Calu3 (cell line): Measurements from ENCODE around the gene TRIM62. TPM values are rescaled to one million over a fixed set of nuclear protein-coding genes. Genes with fewer than 3 reads are reported as not detected.

Experiments
- BruUV-seq: library from RNA; stranded (reverse); fragments of 400-500 nt; replicated peaks from 2 replicates; lab custom pipeline; 2021; lab: Mats Ljungman, UMichigan
- CTCF ChIA-PET: fragments of 300-600 bp; sonication (Branson Sonifier 250); formaldehyde crosslinking; loops from one replicate; lab custom pipeline; 2022; ENCODE audit warnings: antibody characterized with exemption; lab: Charles Lee
- DNase-seq: peaks from one replicate; pipeline ENCODE4 v3.0.0; 2022
- H3K27ac Mint-ChIP-seq: one replicate; pipeline ENCODE4 v1.8.0; 2022; ENCODE audit warnings: mixed read lengths; ENCODE audit not compliant: unreplicated experiment
- H3K27me3 Mint-ChIP-seq: one replicate; pipeline ENCODE4 v1.8.0; 2022; ENCODE audit warnings: mixed read lengths; ENCODE audit not compliant: unreplicated experiment
- H3K36me3 Mint-ChIP-seq: one replicate; pipeline ENCODE4 v1.8.0; 2022; ENCODE audit warnings: mild to moderate bottlenecking, moderate library complexity, mixed read lengths; ENCODE audit not compliant: insufficient read depth, unreplicated experiment
- H3K4me1 Mint-ChIP-seq: one replicate; pipeline ENCODE4 v1.8.0; 2022; ENCODE audit warnings: mild to moderate bottlenecking, low read depth, mixed read lengths; ENCODE audit not compliant: unreplicated experiment
- H3K4me3 Mint-ChIP-seq: one replicate; pipeline ENCODE4 v1.8.0; 2022; ENCODE audit warnings: mild to moderate bottlenecking, low read depth, moderate library complexity, mixed read lengths; ENCODE audit not compliant: unreplicated experiment
- H3K9me3 Mint-ChIP-seq: one replicate; pipeline ENCODE4 v1.8.0; 2022; ENCODE audit warnings: low read depth, mixed read lengths; ENCODE audit not compliant: unreplicated experiment
- CTCF ChIP-seq: fragments of 200-600 bp; IDR thresholded peaks from one replicate; pipeline ENCODE4 v1.8.0; 2022; ENCODE audit warnings: antibody characterized with exemption; ENCODE audit not compliant: unreplicated experiment
- intact Hi-C: fragments of 100-400 bp; cut with micrococcal nuclease; formaldehyde crosslinking; loops from one replicate; pipeline ENCODE4 v1.10.0; 2022; ENCODE audit not compliant: unreplicated experiment
- total RNA-seq: library from RNA; stranded (reverse); gene quantifications from 2 replicates; pipeline ENCODE4 v1.2.3, GENCODE V29; 2022

The TRIM62 gene
- total RNA-seq, 1 experiment from 2014 or later, result 8.8 TPM

GRCh38 chr1:33119532-33120217 lies 62.2 kb downstream of the TRIM62 start:
- intact Hi-C loops, result loop anchor here (10.0 kb wide), 1 partner anchor 495 kb away; no protein-coding TSS in a partner anchor

GRCh38 chr1:33119050-33119449 lies 62.8 kb downstream of the TRIM62 start:
- H3K4me1 Mint-ChIP-seq, result no peaks in the 10 kb centered on the region
- no peaks in the 10 kb centered on the region for H3K36me3 Mint-ChIP-seq
- H3K9me3 Mint-ChIP-seq, result no peaks in the 10 kb centered on the region
- CTCF ChIA-PET, result no interaction called here
- no peak for TF ChIP-seq CTCF
- H3K27ac Mint-ChIP-seq, result no peak overlapping the region
- BruUV-seq, result no TSS peak
- intact Hi-C loops, result no loop called here
- no peak overlapping the region for H3K4me3 Mint-ChIP-seq
- H3K27me3 Mint-ChIP-seq, result peaks cover 22% of the 10 kb centered on the region
- DNase-seq, result no peak

More at GRCh38 chr1:33119532-33120217, 62.2 kb downstream of the TRIM62 start:
- H3K36me3 Mint-ChIP-seq, result no peaks in the 10 kb centered on the region
- no peak for DNase-seq
- TF ChIP-seq CTCF, result no peak
- H3K4me1 Mint-ChIP-seq, result no peaks in the 10 kb centered on the region
- peaks cover 22% of the 10 kb centered on the region for H3K27me3 Mint-ChIP-seq
- no peak overlapping the region for H3K27ac Mint-ChIP-seq
- BruUV-seq, result no TSS peak
- CTCF ChIA-PET, result no interaction called here
- H3K9me3 Mint-ChIP-seq, result no peaks in the 10 kb centered on the region
- no peak overlapping the region for H3K4me3 Mint-ChIP-seq

- Mint-ChIP-seq H3K4me1 (no peaks in the 10 kb centered on the region), H3K27ac (no peak overlapping the region), H3K36me3 (no peaks in the 10 kb centered on the region), H3K4me3 (no peak overlapping the region), H3K27me3 (peaks cover 18% of the 10 kb centered on the region), H3K9me3 (no peaks in the 10 kb centered on the region)
- no peak for TF ChIP-seq CTCF
- no peak for DNase-seq
- CTCF ChIA-PET, result no interaction called here
- BruUV-seq, result no TSS peak
- intact Hi-C loops, result no loop called here
These were observed 63.6 kb downstream of the TRIM62 start for GRCh38 chr1:33118274-33118673.

- H3K9me3 Mint-ChIP-seq, result no peaks in the 10 kb centered on the region
- CTCF ChIA-PET, result no interaction called here
- no peaks in the 10 kb centered on the region for H3K4me1 Mint-ChIP-seq
- no peak overlapping the region for H3K4me3 Mint-ChIP-seq
- no peak overlapping the region for H3K27ac Mint-ChIP-seq
- no peak for DNase-seq
- no peaks in the 10 kb centered on the region for H3K36me3 Mint-ChIP-seq
- intact Hi-C loops, result no loop called here
- peaks cover 11% of the 10 kb centered on the region for H3K27me3 Mint-ChIP-seq
- no TSS peak for BruUV-seq
- no peak for TF ChIP-seq CTCF
These were observed 64.3 kb downstream of the TRIM62 start for GRCh38 chr1:33117440-33118085.
